PC-3 (cell line): ENCODE measurements around the gene NPB. TPM values are rescaled to one million over a fixed set of nuclear protein-coding genes. Genes with fewer than 3 reads are reported as not detected.

ENCODE experiments used
- ATAC-seq: fragments of 200-7000 bp; cut with Tn5 transposase; 2 replicates; pipeline ENCODE4 v1.9.1; 2020; ENCODE audit warnings: mild to moderate bottlenecking, moderate library complexity
- BruUV-seq: library from RNA; stranded (reverse); fragments of 400-500 nt; replicated peaks from 2 replicates; lab custom pipeline; 2021; lab: Mats Ljungman, UMichigan
- CTCF ChIA-PET: fragments of 300-600 bp; sonication (Branson Sonifier 250); formaldehyde crosslinking; loops from one replicate; lab custom pipeline; 2022; ENCODE audit warnings: antibody characterized with exemption; lab: Charles Lee
- POLR2A ChIA-PET: fragments of 300-600 bp; sonication (Branson Sonifier 250); formaldehyde crosslinking; loops from one replicate; lab custom pipeline; 2022; ENCODE audit warnings: antibody characterized with exemption; ENCODE audit not compliant: unreplicated experiment; lab: Charles Lee
- DNase-seq: peaks from one replicate; pipeline ENCODE4 v3.0.0-alpha.2; 2015
- H2AFZ ChIP-seq: fragments of 300-600 bp; sonication (generic); 2 replicates; pipeline ENCODE4 v1.6.0; 2016; ENCODE audit warnings: antibody characterized with exemption, low read length
- H3F3A ChIP-seq: fragments of 300-600 bp; sonication (generic); one replicate; pipeline ENCODE4 v1.6.0; 2017; ENCODE audit warnings: antibody characterized with exemption, low read length, control low read depth, mild to moderate bottlenecking; ENCODE audit not compliant: unreplicated experiment
- H3K27ac ChIP-seq: fragments of 300-600 bp; sonication (generic); 2 replicates; pipeline ENCODE4 v1.5.1; 2016; ENCODE audit warnings: mild to moderate bottlenecking, low read length
- H3K27me3 ChIP-seq: fragments of 300-600 bp; sonication (generic); 2 replicates; pipeline ENCODE4 v1.6.1; 2016; ENCODE audit warnings: low read length, mixed read lengths
- H3K36me3 ChIP-seq: fragments of 300-600 bp; sonication (generic); 2 replicates; pipeline ENCODE4 v1.6.1; 2016; ENCODE audit warnings: low read depth, mixed run types, low read length, mixed read lengths
- H3K4me1 ChIP-seq: fragments of 300-600 bp; sonication (generic); 2 replicates; pipeline ENCODE4 v1.5.1; 2016; ENCODE audit warnings: low read length; ENCODE audit not compliant: insufficient read depth
- H3K4me2 ChIP-seq: fragments of 300-600 bp; sonication (generic); 2 replicates; pipeline ENCODE4 v1.6.0; 2016; ENCODE audit warnings: low read length
- H3K4me3 ChIP-seq: fragments of 300-600 bp; sonication (generic); 2 replicates; pipeline ENCODE4 v1.5.1; 2016; ENCODE audit warnings: mild to moderate bottlenecking, low read length, mixed read lengths
- H3K79me2 ChIP-seq: fragments of 300-600 bp; sonication (generic); 2 replicates; pipeline ENCODE4 v1.6.1; 2017; ENCODE audit warnings: low read length, mixed read lengths
- H3K9ac ChIP-seq: fragments of 300-600 bp; sonication (generic); 2 replicates; pipeline ENCODE4 v1.6.0; 2016; ENCODE audit warnings: mild to moderate bottlenecking, low read length
- H3K9me2 ChIP-seq: fragments of 300-600 bp; sonication (generic); replicated peaks from 2 replicates; pipeline ENCODE4 v1.6.1; 2016; ENCODE audit warnings: mixed run types, low read length, mixed read lengths
- H3K9me3 ChIP-seq: fragments of 300-600 bp; sonication (generic); 2 replicates; pipeline ENCODE4 v1.6.1; 2016; ENCODE audit warnings: low read length, mixed read lengths
- H4K20me1 ChIP-seq: fragments of 300-600 bp; sonication (generic); 2 replicates; pipeline ENCODE4 v1.6.1; 2016; ENCODE audit warnings: low read length, mixed read lengths
- CTCF ChIP-seq: fragments of 300-600 bp; sonication (generic); conservative IDR thresholded peaks from 2 replicates; pipeline ENCODE4 v1.5.1; 2017; ENCODE audit warnings: antibody characterized with exemption, low read depth, mild to moderate bottlenecking, low read length
- EZH2 ChIP-seq: fragments of 300-600 bp; sonication (generic); IDR thresholded peaks from one replicate; pipeline ENCODE4 v1.6.1; 2017; ENCODE audit warnings: antibody characterized with exemption, mild to moderate bottlenecking, low read length; ENCODE audit not compliant: unreplicated experiment
- EZH2phosphoT487 ChIP-seq: fragments of 300-600 bp; sonication (generic); IDR thresholded peaks from 2 replicates; pipeline ENCODE4 v1.6.1; 2018; ENCODE audit warnings: mild to moderate bottlenecking, antibody characterized with exemption, low read length, borderline replicate concordance
- intact Hi-C: fragments of 100-400 bp; cut with micrococcal nuclease; formaldehyde crosslinking; loops from 2 replicates; pipeline ENCODE4 v1.9.0; 2023
- total RNA-seq: library from RNA; depleted of rRNA; stranded (reverse); fragments of >200 nt; gene quantifications from 2 replicates; pipeline ENCODE4 v1.2.3, GENCODE V29; 2014

Gene NPB
- total RNA-seq, 1 experiment from 2014 or later = 0.07 TPM

GRCh38 chr17:81927152-81927652, 25.2 kb downstream of the NPB start:
- H3K4me2 ChIP-seq = peak overlapping the region; percentile 87
- TF ChIP-seq EZH2 (no peak), EZH2phosphoT487 (no peak), CTCF (no peak)
- BruUV-seq = no TSS peak

GRCh38 chr17:81927653-81928543, 25.9 kb downstream of the NPB start, which contains the start of gene MAFG:
TSS of gene MAFG (minus strand) at chr17:81927735. CDS start at chr17:81923185, 4,550 bp downstream.
- peak; percentile 50 for ATAC-seq
- Histone ChIP-seq H3K9ac (peak within 1 kb of the TSS; percentile 80), H3K4me2 (peak within 1 kb of the TSS; percentile 96), H3F3A (no peaks in the 10 kb centered on the region), H3K4me1 (peaks cover 39% of the 10 kb centered on the region), H3K9me3 (no peaks in the 10 kb centered on the region), H3K79me2 (peaks cover 54% of the 10 kb centered on the region), H2AFZ (peak within 1 kb of the TSS; percentile 78), H3K27ac (peak within 1 kb of the TSS; percentile 80), H3K9me2 (no peaks in the 10 kb centered on the region), H3K4me3 (peak within 1 kb of the TSS; percentile 81), H3K36me3 (no peaks in the 10 kb centered on the region), H3K27me3 (no peaks in the 10 kb centered on the region), H4K20me1 (no peaks in the 10 kb centered on the region)
- ChIA-PET POLR2A (interaction anchor here (0.7 to 1.0 kb wide), 2 partner anchors 110 to 217 kb away, joined by 3 to 4 read pairs; partner anchors contain the start of gene DCXR), CTCF (interaction anchor here (1.0 kb wide), 1 partner anchor 11 kb away, joined by 10 read pairs; no protein-coding TSS in a partner anchor)
- DNase-seq = peak; percentile 94
- intact Hi-C loops = loop anchor here (5.0 kb wide), 1 partner anchor 56 kb away; the partner anchor contains the start of gene ARHGDIA
- TF ChIP-seq CTCF (peak; percentile 52), EZH2phosphoT487 (no peak)
- BruUV-seq = no TSS peak

More at GRCh38 chr17:81927152-81927652, 25.2 kb downstream of the NPB start:
- DNase-seq (no peak), ATAC-seq (no peak)
- H4K20me1 ChIP-seq = no peaks in the 10 kb centered on the region
- intact Hi-C loops = loop anchor here (5.0 kb wide), 1 partner anchor 55 kb away; the partner anchor contains the start of gene ARHGDIA
- no peaks in the 10 kb centered on the region for H3K9me3 ChIP-seq
- peak overlapping the region; percentile 80 for H3K9ac ChIP-seq
- H3K36me3 ChIP-seq = peaks cover 2% of the 10 kb centered on the region; the same call in 1 of the 2 replicates
- peaks cover 41% of the 10 kb centered on the region for H3K4me1 ChIP-seq
- no peak overlapping the region for H2AFZ ChIP-seq
- no peaks in the 10 kb centered on the region for H3F3A ChIP-seq
- ChIA-PET POLR2A (interaction anchor here (0.6 to 1.0 kb wide), 3 partner anchors 15 to 111 kb away, joined by 4 to 6 read pairs (median 4); partner anchors contain the start of gene DCXR), CTCF (interaction anchor here (1.0 to 1.1 kb wide), 2 partner anchors 10 to 104 kb away, joined by 3 to 10 read pairs; no protein-coding TSS in a partner anchor)
- peak overlapping the region; percentile 75 for H3K4me3 ChIP-seq
- H3K27ac ChIP-seq = peak overlapping the region; percentile 80
- peaks cover 61% of the 10 kb centered on the region for H3K79me2 ChIP-seq
- no peaks in the 10 kb centered on the region for H3K9me2 ChIP-seq
- no peaks in the 10 kb centered on the region for H3K27me3 ChIP-seq
